HL-60/S4 treated with phorbol 12-myristate 13-acetate at 8.2 ng/mL for 4 days and 3 days (cell line): Measurements from ENCODE around the gene NCOA6.

Experiments
- in situ Hi-C: fragments of 300-500 bp; cut with MboI; formaldehyde crosslinking; loops from 2 replicates; pipeline ENCODE4 v1.15.0; 2022; ENCODE audit warnings: low sequenced_read_pairs

The NCOA6 gene

DNA sequence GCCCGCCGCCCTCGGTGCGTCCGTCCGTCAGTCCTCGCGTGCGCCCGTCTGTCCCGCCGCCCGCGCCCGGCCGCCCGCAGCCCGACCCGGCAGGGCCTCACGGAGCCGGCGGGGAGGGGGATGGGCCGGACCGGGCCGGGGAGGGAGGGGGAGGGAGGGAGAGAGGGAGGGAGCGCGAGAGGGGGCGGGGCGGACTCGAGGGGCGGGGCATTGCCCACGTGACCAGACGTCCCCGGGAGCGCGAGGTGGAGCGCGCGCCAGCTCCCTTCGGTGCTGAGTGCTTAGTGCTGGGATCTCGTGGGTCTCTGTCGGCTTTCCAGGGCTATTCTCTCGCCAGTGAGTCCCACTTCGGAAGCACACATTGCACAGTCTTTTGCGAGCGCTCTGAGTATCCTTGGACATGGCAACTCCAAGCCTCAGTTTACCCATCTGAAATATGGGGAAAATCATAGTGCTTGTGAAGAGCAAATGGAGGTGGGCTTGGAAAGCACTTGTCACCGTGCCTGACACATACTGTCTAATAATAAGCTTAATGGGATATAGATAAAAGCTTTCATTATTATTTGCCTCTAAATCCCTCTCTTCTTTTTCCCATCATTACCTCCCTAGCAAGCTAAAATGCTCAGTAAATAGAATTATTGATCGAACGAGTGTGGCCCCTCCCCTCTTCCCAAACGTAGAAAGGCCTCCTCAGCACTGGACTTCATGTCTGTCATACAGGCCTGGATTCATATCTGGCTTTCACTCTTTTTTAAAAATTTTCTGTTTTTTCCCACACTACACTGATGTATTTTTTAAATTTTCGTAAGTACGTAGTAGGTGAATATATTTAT lies at the start of gene NCOA6:
NCOA6 (minus strand) TSS at position 122 of the 833 bp plus-strand sequence. CDS start 43,296 bp downstream, outside the sequence.
- in situ Hi-C loops = loop anchor here (25.0 kb wide), 1 partner anchor 437 kb away; no protein-coding TSS in a partner anchor

DNA sequence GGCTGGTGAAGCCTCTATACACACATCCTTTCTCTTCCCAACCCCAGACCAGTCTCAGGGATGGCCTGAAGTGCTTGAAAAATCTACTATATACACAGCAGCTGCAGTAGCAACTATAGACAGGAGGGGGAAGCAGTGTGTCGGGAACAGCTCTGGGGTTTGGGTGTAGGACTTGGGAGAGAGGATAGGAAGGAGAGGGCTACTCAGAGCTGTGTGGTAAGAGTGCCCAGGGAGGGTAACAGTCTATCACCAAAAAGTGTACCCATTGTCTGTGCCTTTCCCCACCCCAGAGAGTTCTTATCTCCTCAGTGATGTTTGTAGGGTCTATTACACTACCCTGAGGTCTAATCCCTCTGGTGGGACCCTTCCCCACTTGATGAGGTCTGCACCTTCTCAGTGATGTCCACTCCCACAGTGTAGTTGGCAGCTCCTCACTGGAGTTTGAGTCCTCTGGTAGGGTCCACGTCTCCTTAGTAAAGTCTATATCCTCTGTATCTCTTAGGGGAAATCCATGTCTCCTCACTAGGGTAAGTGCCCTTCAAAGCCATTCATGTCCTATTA lies 48.7 kb upstream of the NCOA6 start:
- in situ Hi-C loops = no loop called here

DNA sequence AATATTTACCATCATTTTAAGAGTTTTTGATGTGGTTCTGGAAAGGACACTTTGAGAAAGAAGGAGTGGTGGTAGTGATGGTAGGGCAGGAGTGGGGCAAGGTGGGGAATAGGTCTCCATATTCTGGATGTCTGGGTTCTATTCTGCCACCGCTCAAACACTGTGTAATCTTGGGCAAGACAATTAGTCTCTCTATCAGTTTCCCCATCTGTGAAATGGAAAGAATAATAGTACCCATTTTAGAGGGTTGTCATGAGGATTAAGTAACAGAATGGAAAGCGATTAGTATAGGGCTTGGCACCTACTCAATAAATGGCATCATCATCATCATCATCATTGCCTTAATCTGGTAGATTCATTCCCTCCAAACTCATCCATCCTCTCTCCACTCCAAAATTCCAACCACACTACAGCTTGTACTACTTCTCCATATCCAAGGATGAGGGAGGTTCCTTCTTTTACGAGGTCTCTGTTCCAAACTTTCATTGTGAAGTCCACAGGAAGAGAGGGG lies 48.2 kb upstream of the NCOA6 start:
- in situ Hi-C loops = no loop called here

DNA sequence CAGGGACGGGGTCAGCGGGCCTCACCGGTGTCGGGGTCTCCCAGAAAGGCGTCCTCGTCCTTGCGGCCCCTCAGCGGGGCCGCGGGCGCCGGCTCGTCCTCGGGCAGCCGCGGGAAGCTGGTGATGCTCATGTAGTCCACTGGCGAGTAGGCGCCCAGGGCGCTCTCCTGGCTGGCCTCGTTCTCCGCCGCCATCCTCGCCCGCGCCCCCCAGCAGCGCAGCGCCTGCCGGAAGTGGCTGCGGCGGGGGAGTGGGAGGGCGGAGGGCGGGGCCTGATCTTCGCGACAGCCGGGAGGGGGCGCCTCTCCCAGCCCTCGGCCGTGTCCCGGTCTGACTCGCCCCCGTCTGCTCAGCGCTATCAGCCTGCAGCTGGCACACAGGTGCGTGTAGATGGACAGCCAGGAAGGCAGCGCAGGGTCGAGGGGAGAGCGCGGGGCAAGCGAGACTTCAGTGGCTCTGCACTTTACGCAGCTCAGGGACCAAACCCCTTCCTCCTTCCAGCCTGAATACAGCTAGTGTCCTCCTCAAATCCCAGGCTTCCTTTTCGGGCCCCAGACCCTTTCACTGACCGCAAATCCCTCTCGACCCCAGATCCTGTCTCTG lies 47.3 kb upstream of the NCOA6 start, which contains the start of gene GGT7:
GGT7 (minus strand) TSS at position 235 of the 603 bp plus-strand sequence; CDS start at position 194, 41 bp downstream.
- in situ Hi-C loops = no loop called here

DNA sequence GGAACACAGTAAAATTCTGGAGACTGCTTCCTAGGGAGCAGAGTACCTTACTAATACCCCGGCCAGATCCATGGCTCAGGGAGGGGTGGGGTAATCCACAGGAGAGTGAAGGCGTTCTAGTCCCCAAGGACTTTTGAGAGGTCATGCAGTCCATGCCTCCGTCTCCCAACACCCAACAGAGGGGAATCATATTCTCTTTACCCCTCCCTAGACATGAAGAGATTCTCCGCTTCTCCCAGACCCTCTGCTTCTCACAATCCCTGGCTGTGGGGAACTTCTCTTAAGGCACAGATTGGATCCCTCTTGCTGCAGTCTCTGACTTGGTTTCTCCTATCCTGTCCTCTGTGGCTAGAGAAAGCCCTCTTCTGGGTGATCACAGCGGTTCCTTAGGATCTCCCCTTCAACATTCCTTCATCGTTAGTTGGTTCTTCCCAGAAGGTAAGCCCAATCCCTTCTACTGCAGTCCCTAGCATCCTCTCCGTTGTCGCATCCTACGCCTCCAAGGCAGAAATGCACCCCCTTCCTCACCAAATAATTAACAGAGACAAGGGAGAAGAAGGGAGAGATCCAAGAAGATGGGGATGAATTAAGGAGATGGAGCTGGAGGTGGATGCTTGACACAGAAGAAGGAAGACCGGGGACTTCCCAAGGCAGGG lies 46.6 kb upstream of the NCOA6 start:
- in situ Hi-C loops = no loop called here

DNA sequence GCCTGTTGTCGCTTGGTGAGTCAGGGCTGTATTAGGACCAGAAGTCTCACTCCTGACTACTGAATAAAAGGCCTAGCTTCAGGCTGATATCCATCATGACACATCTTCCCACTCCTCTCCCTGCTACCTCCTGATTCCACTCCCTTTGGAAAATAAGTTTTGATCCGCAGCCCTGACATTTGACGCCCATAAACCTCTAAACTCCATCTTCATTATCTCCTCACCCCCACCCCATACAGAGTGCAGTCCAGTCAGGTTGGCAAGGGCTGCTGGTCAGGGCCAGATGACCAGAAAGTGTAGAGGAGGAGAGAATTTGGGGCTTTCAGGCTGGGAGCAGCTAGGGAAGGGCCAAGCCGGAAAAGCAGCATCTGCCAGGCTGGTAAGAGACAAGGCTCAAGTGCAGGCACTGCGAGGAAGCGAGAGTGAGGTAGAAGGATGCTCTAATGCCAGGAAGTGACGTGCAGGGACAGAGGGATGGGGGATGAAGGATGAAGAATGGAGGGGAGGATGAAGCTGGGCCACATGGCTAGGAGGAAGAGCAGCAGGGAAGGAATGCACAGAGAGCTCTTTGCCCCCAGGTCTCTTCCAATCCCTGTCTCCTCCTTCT lies 46.0 kb upstream of the NCOA6 start:
- in situ Hi-C loops = no loop called here

DNA sequence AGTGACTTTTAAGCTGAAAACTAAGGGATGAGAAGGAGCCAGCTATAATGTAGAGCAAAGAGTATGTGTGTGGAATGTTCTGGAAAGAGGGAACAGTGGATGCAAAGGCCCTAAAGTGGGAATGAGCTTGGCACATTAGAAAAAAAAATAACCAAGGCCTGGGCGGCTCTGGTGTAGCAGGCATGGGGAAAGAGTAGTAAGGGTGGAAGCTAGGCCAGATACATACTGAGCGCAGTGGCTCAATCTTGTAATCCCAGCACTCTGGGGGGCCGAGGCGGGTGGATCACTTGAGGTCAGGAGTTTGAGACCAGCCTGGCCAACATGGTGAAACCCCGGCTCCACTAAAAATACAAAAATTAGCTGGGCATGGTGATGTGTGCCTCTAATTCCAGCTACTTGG lies 38.8 kb upstream of the NCOA6 start:
- in situ Hi-C loops = no loop called here

DNA sequence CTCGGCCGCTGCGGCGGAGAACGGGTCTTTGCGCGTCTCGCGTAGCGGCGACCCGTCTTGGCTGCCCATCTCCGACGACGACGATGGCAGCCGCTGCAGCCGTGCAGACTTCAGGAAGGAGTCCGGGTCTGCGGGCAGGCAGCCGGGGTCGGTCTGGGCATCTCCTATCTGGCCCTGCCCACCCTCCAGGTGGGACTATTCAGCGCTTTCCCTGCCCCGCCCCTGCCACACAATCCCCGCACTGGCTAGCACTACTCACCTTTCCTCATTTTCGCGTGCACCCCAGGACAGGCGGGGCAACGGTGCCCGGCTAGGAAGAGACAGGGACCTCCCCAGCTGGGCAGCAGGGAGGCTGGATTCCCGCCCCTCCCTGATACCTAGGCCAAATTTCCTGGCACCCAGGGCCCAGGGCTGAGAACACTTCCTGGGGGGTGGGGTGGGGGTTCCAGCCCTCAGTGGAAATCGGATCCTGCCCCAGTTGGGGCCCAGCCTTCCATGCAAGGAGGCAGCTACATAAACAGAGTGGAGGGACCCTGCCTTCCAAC lies 38.0 kb upstream of the NCOA6 start:
- in situ Hi-C loops = no loop called here

DNA sequence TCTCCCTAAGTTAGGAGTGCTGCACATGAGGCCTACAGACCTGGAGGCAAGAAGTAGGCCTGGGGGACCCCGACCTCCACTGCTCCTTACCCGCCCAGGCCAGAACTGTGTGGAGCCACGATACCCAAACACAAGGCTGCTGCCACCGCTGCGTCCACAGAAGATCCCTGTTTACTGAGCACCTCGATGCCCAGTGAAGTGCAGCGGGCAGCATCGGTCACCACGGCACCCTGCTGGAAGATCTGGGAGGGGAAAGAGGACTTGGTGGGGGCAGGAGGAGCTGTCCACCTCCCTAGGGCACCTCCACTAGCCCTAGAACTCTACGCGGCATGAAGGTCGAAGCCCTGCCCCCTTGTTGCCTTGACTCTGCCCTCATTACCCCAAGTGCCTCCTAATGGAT lies 37.3 kb upstream of the NCOA6 start:
- in situ Hi-C loops = no loop called here

DNA sequence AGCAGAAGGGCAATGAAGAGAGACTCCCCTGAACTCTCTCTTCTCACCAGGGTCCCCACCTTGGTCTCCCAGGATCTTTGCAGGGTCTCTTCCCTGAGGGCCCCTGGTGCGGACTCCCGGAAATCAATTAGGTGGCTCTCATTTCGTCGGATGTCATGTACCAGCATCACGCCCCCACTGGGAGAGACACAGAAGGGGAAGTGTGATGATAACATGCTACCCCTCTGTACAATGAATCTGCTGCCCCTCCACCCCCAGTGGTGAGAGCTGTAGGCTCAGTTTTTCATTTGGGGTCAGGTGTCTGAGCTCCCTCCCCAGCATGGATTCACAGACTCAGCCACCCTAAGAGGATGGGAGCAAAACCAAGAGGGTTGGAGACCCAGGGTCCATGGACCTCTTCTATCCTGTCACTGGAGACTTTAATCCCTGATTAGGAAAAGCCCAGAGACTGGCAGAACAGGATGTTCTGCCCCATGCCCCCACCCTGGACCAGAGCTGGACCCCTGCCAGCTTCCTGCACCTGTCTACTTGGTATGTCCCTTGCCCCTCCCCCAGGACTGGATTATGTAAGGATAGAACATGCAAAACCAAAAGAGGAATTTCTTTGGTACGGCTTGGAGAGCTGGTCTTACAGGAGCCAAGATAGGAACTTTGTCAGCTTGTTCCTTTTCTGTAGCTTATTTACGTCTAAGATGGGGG lies 36.1 kb upstream of the NCOA6 start:
- in situ Hi-C loops = no loop called here

DNA sequence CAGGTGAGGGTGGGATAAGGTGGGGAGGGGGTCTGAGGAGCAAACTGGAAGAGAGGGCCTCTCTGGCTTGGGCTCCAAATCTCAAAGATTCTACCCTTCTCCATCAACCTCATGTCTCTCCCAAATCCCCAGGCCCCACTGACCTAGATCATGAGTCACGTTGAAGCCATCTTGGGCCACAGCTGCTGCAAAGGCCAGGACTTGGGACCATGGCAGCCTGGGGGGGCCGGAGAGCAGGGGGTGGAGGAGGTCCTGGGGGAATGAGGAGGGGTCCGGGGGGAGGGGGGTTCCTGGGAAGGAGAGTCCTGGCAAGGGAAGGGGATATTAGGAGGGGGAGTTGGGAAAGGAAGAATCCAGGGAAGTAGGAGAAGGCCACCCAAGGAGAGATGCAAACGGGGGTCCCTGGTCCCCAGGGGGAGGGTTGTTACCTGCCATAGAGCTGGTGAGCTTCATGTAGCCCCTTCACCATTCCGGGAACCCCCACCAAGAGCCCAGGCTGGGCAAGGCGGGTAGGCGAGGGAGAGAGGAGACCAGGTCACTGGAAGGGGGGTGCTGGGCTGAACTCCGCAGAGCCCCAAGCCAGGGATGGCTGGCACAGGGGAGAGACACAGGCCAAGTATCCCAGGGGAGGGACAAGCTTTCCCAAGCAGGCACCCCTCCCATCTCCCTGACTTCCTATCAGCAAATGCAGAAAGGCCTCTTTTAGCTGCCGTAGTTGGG lies 34.5 kb upstream of the NCOA6 start:
- in situ Hi-C loops = no loop called here

DNA sequence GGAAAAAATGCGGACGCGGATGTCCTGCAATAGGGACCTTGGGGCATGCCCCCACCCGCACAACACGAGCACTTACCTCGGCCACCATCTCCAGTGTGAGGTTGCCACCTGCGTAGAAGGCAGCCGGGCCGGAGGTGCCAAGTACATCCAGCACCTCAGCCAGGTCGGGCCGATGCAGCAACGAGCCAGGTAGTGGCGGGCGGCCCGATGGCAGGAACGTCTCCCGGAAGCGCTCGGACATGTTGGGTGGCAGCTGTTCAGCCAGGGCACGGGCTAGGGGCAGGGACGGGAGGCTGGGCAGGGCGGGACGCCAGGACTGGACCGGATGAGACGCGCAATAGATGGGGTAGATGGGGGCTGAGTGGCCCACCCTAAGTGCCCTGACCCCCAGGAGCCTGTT lies 33.9 kb upstream of the NCOA6 start:
- in situ Hi-C loops = no loop called here

DNA sequence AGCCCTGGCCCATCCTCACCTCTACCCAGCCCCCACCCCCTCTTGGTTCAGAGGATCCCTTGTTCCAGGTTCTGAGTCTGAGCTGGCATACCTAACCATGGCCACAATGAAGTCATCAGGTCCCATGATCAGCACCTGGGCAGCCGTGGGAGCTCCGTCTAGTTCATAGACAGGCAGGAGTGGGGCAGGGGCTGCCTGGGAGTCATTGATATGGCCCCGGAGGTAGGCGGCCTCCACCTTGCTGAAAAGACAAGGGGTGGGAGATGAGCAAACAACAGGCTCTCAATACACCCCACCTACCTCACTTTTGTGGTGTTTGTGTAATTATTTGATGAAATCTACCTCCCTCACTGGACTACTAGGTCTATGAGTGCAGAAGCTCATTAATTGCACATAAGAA lies 26.8 kb upstream of the NCOA6 start:
- in situ Hi-C loops = no loop called here

DNA sequence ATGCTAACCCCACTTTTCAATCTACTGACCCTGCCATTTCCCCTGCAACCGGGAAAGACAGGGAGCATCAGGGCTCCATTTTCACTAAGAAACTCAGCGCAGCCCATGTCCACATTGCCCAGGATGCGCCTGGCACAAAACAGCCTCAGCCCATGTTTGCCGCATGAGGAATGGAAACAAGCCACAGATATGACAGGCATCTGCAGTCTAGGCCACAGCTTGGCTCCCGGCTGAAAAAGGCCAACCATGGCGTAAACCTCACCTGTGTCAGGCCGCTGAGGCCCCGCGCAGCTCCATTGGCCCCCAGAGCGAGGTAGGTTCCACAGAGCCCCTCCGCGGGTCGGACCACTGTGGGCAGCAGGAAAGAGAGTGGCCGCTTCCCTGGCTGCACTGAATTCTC lies 25.5 kb upstream of the NCOA6 start:
- in situ Hi-C loops = no loop called here

DNA sequence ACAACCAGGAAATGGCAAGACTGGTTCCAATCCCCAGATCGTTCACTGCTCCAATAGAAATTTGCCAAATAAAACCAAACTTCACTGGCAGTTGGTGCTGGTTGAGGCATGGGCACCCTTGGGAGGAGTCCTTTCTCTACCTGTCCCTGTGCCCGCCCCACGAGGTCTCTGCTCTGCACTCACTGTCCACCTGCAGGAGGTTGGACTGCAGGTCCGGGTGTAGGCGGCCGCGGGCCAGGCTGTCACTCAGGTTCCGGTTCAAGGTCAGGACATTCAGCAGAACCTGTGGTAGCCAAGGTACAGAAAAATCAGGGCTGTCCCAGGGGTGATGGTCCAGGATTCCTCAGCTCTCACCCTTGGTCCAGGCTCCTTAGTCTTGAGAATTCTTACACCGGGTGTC lies 24.3 kb upstream of the NCOA6 start:
- in situ Hi-C loops = loop anchor here (25.0 kb wide), 1 partner anchor 413 kb away; no protein-coding TSS in a partner anchor

DNA sequence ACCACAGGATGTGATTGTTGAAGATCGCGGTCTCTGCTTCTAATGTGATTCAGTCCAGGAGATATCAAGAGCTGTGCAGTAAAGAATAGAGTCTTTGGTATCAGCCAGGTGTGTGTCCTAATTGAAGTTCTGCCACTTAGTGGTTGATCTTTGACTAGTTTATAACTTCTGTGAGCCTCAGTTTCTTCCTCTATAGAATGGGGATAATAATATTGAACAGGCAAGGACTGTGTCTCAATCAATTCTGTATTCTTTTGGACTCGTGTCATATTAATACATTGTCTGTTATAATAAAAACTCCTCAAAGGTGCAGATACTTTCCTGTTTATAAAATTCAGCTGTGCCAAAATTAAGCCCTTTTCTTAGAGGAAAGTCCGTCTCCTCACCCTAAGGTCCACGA lies 23.1 kb upstream of the NCOA6 start:
- in situ Hi-C loops = loop anchor here (25.0 kb wide), 1 partner anchor 414 kb away; no protein-coding TSS in a partner anchor

DNA sequence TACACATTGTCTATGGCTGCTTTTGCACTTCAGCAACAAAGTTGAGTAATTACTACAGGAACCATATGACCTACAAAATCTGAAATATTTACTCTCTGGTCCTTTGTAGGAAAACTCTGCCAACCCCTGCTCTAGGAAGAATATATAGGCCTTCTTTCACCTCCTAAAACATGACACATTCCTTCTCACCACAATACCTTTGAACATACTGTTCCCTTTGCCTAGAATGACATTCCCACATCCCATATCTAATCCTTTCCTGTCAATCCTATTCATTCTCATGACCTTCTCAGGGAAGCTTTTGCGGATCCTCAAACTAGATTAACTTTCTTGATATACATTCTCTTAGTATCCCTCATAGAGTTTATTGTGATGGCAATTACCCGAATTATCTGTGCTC lies 18.0 kb upstream of the NCOA6 start:
- in situ Hi-C loops = loop anchor here (25.0 kb wide), 1 partner anchor 419 kb away; no protein-coding TSS in a partner anchor

DNA sequence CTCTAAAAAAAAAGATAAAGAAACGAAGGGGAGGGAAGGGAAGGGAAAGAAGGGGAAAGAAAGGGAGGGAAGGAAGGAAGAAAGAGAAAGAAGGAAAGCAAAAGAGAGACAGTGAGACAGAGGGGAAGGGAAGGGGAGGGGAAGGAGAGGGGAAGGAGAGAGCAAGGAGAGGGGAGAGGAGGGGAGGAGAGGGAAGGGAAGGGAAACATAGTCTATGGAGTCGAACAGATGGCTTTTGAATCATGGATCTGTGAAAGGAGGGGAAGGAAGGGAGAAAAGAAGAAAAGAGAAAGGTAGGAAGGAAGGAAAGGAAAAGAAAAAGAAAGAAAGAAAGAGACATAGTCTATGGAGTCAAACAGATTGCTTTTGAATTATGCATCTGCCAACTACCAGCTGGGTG lies 16.7 kb upstream of the NCOA6 start:
- in situ Hi-C loops = loop anchor here (25.0 kb wide), 1 partner anchor 420 kb away; no protein-coding TSS in a partner anchor

DNA sequence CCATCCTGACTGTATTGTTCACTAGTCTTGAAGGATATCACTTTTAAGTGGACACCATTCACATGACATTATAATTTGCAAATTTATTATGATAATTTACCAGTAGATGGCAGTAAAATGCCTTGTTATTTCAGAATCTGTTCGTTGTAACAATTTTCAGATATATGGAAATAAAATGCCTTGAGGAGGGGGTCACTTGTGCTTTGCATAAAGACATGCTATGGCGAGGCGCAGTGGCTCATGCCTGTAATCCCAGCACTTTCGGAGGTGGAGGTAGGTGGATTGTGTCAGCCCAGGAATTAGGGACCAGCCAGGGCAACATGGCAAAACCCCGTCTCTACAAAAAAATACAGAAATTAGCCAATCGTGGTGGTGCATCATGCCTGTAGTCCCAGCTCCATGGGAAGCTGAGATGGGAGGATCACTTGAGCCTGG lies 9.0 kb upstream of the NCOA6 start:
- in situ Hi-C loops = loop anchor here (25.0 kb wide), 1 partner anchor 428 kb away; no protein-coding TSS in a partner anchor
